Activated CD4-positive, alpha-beta T cell treated with anti-CD3 and anti-CD28 coated beads, Interleukin-2, amount 50 U/mL, for 48 hours (primary cell): ENCODE measurements around the gene PRX.
"Not testable (repeated sequence)": the region's sequence is repeated elsewhere in the genome, so short reads cannot be mapped to it uniquely, and the experiment has no call there.

Experiments
- DNase-seq, 2 experiments: peaks; one replicate each; pipeline ENCODE4 v3.0.0-alpha.2; 2020

PRX gene

GRCh38 chr19:40414542-40415535 lies 1.7 kb upstream of the PRX start:
- no peak for DNase-seq

GRCh38 chr19:40412866-40413265 lies 312 bp downstream of the PRX start:
- DNase-seq = no peak

GRCh38 chr19:40411958-40412499 lies 1.1 kb downstream of the PRX start:
- no peak for DNase-seq

- DNase-seq = no peak
Observed at GRCh38 chr19:40411125-40411842, 1.9 kb downstream of the PRX start.

GRCh38 chr19:40410030-40410389 lies 3.2 kb downstream of the PRX start:
- no peak for DNase-seq

- DNase-seq = not testable (repeated sequence)
Observed at GRCh38 chr19:40408598-40408925, 4.6 kb downstream of the PRX start.

GRCh38 chr19:40407714-40408597 lies 5.2 kb downstream of the PRX start:
- DNase-seq = no peak

GRCh38 chr19:40403262-40403984 lies 9.8 kb downstream of the PRX start:
- DNase-seq = peak; percentile 93

GRCh38 chr19:40400559-40400958 lies 12.6 kb downstream of the PRX start:
- DNase-seq = no peak

- peak; percentile 72 to 73 for DNase-seq
Observed at GRCh38 chr19:40398417-40399131, 14.6 kb downstream of the PRX start.

- DNase-seq = no peak
Observed at GRCh38 chr19:40397568-40397906, 15.6 kb downstream of the PRX start.

GRCh38 chr19:40396886-40397567 lies 16.2 kb downstream of the PRX start:
- DNase-seq = no peak

- no peak for DNase-seq
Observed at GRCh38 chr19:40395956-40396355, 17.2 kb downstream of the PRX start.

GRCh38 chr19:40394816-40395210 lies 18.4 kb downstream of the PRX start:
- DNase-seq = no peak

- DNase-seq = no peak
Observed at GRCh38 chr19:40393894-40394815, 19.0 kb downstream of the PRX start.

- DNase-seq = no peak
Observed at GRCh38 chr19:40392894-40393517, 20.2 kb downstream of the PRX start.

- DNase-seq = no peak
Observed at GRCh38 chr19:40392123-40392522, 21.1 kb downstream of the PRX start.

GRCh38 chr19:40390084-40390742 lies 23.0 kb downstream of the PRX start, which contains the start of gene HIPK4:
Gene HIPK4, minus strand, starts transcription at chr19:40390181. Its CDS starts 279 bp downstream, at chr19:40389902.
- no peak for DNase-seq
